Stimulated activated CD8-positive, alpha-beta memory T cell treated with anti-CD3 and anti-CD28 coated beads, Interleukin-4, amount 100 ng/mL, for 24 hours (primary cell): ENCODE data around the gene ZEB2.

Experiments
- DNase-seq: peaks from one replicate; pipeline ENCODE4 v3.0.0-alpha.2; 2020; ENCODE audit warnings: low read depth

The ZEB2 gene

DNA sequence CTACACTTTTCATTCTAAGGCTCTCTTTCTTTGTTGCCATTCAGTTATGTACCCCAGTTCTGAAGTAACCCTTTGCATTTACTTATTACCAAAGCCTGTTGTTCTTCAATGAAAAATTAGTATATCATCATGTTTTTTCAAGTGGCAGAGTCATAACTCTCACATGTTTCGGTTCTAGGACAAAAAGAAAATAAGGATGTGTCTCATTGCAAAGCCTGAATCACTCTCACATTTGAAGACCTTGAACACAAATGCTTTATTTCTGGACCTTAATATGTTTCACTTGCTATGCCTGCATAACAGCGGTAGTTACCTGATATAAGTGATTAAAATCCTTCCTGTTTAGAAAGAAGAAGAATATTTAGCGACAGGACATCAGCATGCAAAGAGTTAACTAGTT, 49.1 kb downstream of the ZEB2 start:
- no peak for DNase-seq

DNA sequence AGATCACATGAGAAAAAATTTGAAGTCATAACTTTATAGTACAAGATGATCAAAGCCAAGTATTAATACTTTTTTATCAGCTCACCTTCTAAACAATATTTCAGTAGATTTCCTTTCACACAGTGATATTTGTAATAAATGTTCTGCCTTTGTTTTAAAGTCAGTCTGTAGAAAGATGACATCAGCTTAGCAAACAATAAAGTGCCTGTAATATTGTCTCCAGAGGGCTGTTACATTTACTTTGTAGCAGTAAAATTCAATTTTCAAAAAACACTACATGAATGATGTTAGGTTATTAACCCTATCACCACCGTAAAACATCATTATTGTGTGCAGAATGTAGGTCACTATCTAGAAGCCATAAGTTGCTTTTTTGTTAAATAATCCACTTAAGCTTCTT, 49.6 kb downstream of the ZEB2 start:
- no peak for DNase-seq

DNA sequence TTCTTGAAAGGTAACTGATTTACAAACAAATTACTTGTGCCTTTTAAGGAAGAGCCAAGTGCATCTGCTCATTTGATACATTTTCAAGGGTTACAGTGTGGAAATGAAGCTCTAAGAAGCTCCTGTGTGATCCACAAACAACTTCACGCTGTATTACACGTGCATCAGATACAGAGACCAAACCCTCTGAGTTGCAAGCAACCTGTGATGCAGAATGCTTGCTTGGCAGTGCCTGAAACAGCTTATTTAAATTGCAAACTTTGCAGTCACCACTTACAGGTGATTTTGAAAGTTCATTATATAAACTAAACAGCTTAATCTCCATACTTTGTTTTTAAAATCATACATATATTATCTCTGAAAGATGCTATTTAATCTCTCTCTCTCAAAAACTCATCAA, 50.1 kb downstream of the ZEB2 start:
- DNase-seq: no peak

GRCh38 chr2:144468823-144469595, 50.9 kb downstream of the ZEB2 start:
- DNase-seq: no peak

GRCh38 chr2:144467502-144468137, 52.3 kb downstream of the ZEB2 start:
- no peak for DNase-seq

DNA sequence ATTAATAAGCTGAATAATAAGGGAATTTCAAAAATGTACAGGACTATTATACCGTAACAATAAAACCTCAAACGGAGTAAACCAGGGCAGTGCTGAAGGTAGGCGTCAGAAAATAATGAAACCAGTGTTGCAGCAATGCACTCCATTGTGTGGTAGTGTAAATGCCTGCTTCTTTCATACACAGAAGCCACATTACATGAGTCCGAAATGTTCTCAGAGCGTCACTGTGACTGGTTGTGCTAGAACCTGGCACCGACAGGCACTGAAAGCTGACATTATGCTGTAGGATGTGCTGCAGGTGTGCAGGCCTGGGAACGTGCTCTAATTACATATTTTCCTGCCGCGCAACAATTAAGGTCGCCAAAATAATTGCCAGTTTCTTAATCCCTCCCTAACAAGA, 53.3 kb downstream of the ZEB2 start:
- no peak for DNase-seq

GRCh38 chr2:144465749-144466148, 54.2 kb downstream of the ZEB2 start:
- DNase-seq: no peak

GRCh38 chr2:144464730-144465129, 55.2 kb downstream of the ZEB2 start:
- no peak for DNase-seq

DNA sequence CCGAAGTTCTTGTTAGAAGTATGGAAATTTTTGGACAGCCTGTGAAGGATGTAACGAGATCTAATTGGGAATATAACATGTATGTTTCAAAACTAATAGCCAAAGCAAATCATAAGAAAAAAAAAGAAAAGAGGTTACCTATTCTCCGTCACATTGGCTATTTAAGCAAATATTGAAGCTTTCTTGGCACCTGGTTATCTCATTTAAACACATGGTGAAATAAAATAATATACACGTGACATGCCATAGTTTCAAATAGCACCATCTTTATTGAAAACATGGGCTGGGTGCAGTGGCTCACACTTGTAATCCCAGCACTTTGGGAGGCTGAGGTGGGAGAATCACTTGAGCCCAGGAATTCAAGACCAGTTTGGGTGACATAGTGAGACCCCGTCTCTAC, 56.7 kb downstream of the ZEB2 start:
- no peak for DNase-seq

DNA sequence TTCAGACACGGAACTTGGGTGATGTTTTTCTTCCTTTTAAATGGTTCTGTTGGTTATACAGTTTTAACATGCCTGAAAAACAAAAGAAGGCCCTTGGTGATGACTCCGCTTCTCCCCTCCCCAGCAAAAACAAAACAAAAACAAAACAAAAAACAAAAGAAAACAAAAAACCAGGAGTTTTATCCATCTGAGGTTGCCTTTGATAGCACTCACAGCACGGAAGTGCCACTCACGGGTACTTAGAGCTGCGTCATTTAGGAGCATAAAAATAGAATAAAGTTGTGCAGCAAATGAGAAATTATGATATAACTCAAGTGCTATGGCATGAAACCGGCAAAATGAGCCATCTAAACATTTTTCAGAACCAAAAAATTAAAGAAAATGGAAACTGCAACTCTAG, 57.7 kb downstream of the ZEB2 start:
- no peak for DNase-seq

DNA sequence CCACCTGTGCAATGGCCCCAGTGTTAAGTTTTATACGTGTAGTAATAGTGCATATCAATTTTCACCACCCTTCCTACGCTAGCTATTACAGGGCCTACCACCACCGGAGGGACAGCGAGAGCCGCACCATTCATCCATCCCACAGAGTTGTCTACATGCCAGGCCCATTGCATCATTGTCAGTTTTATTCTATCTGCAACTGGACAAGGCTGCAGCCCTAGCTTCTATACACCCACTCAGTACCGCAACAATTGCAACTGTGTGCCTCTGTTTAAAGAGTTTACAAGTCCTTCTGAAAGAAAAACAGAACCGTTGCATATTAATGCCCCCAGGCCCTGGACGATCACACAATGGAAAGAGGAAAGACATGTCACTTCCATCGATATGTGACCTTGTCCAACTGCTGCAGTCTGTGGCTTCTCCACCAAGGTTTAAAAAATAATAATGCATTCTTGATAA, 58.6 kb downstream of the ZEB2 start:
- DNase-seq: no peak

DNA sequence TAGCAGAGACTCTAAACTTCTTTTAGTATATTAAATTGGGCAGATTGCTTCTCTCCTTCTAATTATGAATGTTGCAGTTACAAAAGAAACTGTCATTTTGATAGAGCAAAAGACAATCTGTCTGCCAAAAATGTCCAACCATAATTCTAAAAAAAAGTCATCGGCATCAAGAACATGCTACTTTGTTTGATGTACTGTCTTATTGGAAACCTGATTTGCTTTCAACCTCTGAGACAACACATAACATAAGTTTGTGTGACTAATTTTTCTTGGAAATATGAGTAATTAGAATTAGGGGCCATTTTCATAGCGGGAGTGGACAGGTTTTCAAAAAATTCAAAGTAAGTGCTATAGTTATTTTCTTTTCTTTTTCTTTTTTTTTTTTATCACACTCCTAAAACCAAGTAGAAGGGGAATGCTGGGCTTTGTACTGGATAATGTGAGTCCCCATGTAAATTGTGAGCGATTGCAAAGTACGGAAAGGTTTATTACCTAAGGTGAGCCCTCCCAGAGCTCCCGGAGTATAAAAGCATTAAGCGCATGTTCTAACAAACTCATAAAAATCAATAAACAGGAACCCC, 59.1 kb downstream of the ZEB2 start:
- no peak for DNase-seq

DNA sequence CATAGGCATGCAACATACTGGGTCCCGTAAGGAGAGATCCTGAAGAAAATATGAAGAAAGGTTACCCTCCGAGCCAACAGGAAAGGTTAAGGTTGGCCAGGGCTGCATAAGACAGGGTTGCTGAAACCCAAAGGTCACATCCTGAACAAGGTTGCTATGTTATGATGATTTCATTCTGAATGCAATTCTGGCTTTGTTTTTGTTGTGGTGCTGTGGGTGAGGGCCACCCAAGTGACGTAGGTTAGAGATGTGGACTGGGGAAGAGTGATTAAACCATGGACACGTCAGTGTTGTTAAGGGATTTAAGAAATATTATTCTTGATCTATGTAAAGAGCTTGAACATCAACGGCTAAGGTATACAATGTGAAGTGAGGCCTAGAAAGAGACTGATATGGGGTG, 60.0 kb downstream of the ZEB2 start:
- DNase-seq: no peak

DNA sequence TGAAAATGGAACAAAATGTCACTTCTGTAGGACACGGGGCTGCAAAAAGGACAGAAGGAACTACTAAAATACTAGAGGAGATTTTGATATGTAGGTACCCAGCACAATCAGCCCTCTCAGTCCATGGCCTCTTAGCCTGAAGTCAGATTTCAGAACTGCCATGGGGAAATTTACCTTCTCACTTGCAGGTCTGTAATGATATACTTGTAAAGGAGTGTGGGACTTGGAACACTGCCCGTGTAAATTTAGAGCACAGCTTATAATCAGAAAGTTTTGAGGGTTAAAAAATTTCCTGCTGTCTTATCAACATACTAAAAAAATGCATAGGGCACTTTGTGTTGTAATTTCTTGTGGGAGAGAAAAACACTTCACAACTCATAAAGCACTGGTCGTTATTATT, 60.6 kb downstream of the ZEB2 start:
- no peak for DNase-seq

- no peak for DNase-seq
Measured at GRCh38 chr2:144458541-144458940, 61.4 kb downstream of the ZEB2 start.

- no peak for DNase-seq
Measured at GRCh38 chr2:144456680-144457079, 63.2 kb downstream of the ZEB2 start.

GRCh38 chr2:144455987-144456386, 63.9 kb downstream of the ZEB2 start:
- DNase-seq: no peak

- DNase-seq: no peak
Measured at GRCh38 chr2:144454466-144455287, 65.2 kb downstream of the ZEB2 start.

DNA sequence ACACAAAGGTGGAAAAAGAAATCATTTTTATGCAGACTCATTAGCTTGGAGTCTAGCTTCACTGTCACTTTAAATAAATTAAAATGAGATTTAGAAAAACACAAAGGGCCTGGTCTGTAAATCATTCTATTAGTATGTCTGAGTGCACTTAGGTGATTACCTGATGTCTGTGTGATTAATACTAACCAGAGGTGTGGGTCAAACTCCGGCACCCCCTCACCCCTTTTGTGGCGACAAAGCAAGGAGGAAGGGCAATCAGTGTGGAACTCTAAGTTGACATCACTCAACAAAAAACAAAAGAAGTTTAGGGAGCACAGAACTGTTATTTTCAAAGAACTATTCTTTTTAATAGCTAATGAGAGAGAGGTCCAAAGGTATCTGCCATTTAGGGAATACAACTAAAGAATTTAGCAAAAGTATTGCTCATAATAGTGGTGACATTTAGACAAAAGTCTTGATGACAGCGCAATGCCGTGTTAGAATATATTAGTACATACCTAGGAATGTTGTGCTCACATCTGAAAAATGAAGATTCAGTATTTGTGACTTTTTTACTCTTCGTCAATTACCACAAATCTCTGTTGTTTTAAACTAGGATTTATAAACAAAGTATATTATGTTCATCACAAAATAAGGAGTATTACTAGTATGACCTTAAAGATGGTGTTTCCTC, 66.3 kb downstream of the ZEB2 start:
- DNase-seq: no peak

GRCh38 chr2:144452989-144453336, 67.0 kb downstream of the ZEB2 start:
- DNase-seq: no peak

- DNase-seq: no peak
Measured at GRCh38 chr2:144452169-144452988, 67.5 kb downstream of the ZEB2 start.
